Measurements from ENCODE around the gene ZNF148.

DNA sequence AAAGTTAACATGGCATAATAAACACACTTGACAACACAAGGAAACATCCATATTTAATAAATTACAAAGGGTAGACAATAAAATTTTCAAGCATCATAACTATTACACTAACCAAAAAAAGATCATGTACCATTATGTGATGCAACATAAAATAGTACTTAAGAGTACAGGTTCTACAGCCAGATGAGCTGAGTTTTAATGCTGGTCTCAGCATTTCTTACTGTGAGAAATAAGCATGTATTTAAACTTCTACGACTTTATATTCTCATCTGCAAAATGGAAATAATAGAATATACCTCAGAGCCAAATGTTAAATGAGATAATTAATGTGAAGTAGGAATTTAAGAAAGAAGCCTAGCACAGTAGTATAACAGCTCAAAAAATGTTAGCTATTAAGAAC, 128.9 kb downstream of the ZNF148 start:
- TF ChIP-seq TAF1 (IDR thresholded peaks at IDR 0.05; ENCODE audit: low read depth) (no peak), RAD21 (IDR thresholded peaks at IDR 0.05; ENCODE audit: low read depth) (no peak)

All from Ishikawa (cell line).